B cell (primary cell): ENCODE results near the gene TBK1. TPM values are rescaled to one million over a fixed set of nuclear protein-coding genes. Genes with fewer than 3 reads are reported as not detected.

Source experiments
- ATAC-seq: fragments of 200-7000 bp; cut with Tn5 transposase; one replicate; pipeline ENCODE4 v1.10.0; 2021; ENCODE audit warnings: low read depth, mild to moderate bottlenecking, moderate number of reproducible peaks, moderate library complexity
- CTCF ChIA-PET: fragments of 350-600 bp; sonication (Branson Sonifier 250); formaldehyde crosslinking; loops from one replicate; lab custom pipeline; 2021; ENCODE audit warnings: antibody characterized with exemption, inconsistent platforms; lab: Charles Lee
- POLR2A ChIA-PET: fragments of 350-600 bp; sonication (Branson Sonifier 250); formaldehyde crosslinking; loops from one replicate; lab custom pipeline; 2021; ENCODE audit warnings: antibody characterized with exemption; lab: Charles Lee
- DNase-seq: peaks from one replicate; pipeline ENCODE4 v3.0.0; 2013
- H2AFZ ChIP-seq: 2 replicates; pipeline ENCODE4 v1.6.1; 2012; ENCODE audit warnings: mild to moderate bottlenecking, low read depth, low read length; ENCODE audit not compliant: insufficient read depth, poor library complexity, severe bottlenecking
- H3K27ac ChIP-seq, 2 donors: 1 replicate in 1 of 2; 2 replicates in 1 of 2; pipeline ENCODE4 v1.5.1; 2012 to 2013; ENCODE audit warnings: low read length in 2 of 2, mild to moderate bottlenecking in 2 of 2, moderate library complexity in 1 of 2
- H3K27me3 ChIP-seq, 4 experiments: fragments of 200-600 bp in 1 of 4; sonication (generic) in 1 of 4; replicated peaks in 1 of 4; 1 replicate in 2 of 4; 2 replicates in 2 of 4; pipeline versions ENCODE4 v1.6.1 to v1.7.0; 2013 to 2016; ENCODE audit warnings: low read length in 3 of 4, mild to moderate bottlenecking in 2 of 4, mixed read lengths in 1 of 4, moderate library complexity in 1 of 4; ENCODE audit not compliant: insufficient read depth in 4 of 4, control insufficient read depth in 3 of 4; ENCODE audit errors: control extremely low read depth in 1 of 4
- H3K36me3 ChIP-seq, 2 experiments: replicated peaks in 1 of 2; 1 replicate in 1 of 2; 2 replicates in 1 of 2; pipeline versions ENCODE4 v1.6.1 to v1.7.1; 2013; ENCODE audit warnings: low read length in 1 of 2; ENCODE audit not compliant: insufficient read depth in 2 of 2, control insufficient read depth in 1 of 2; ENCODE audit errors: control extremely low read depth in 1 of 2, extremely low read depth in 1 of 2
- H3K4me1 ChIP-seq, 2 donors: fragments of 200-600 bp in 1 of 2; sonication (generic) in 1 of 2; 1 replicate in 1 of 2; 2 replicates in 1 of 2; pipeline versions ENCODE4 v1.5.1 to v1.6.1; 2013 to 2017; ENCODE audit warnings: low read length in 2 of 2; ENCODE audit not compliant: control insufficient read depth in 2 of 2, insufficient read depth in 2 of 2
- H3K4me2 ChIP-seq: replicated peaks from 2 replicates; pipeline ENCODE3; 2012; ENCODE audit warnings: mild to moderate bottlenecking, low read depth, low read length; ENCODE audit not compliant: poor library complexity, severe bottlenecking
- H3K4me3 ChIP-seq, 5 experiments: fragments of 200-600 bp in 1 of 5; sonication (generic) in 1 of 5; 1 replicate in 3 of 5; 2 replicates in 2 of 5; pipeline versions ENCODE4 v1.5.1 to v1.7.0; 2011 to 2016; ENCODE audit warnings: low read length in 4 of 5, mild to moderate bottlenecking in 4 of 5, low read depth in 2 of 5, control low read depth in 1 of 5, moderate library complexity in 1 of 5; ENCODE audit not compliant: insufficient read depth in 1 of 5; ENCODE audit errors: control extremely low read depth in 1 of 5, extremely low read depth in 1 of 5
- H3K79me2 ChIP-seq: fragments of 200-600 bp; sonication (generic); one replicate; pipeline ENCODE4 v1.6.0; 2016; ENCODE audit warnings: low read length; ENCODE audit not compliant: control insufficient read depth, insufficient read depth
- H3K9ac ChIP-seq: fragments of 200-600 bp; sonication (generic); 2 replicates; pipeline ENCODE4 v1.6.1; 2017; ENCODE audit warnings: mild to moderate bottlenecking, low read length, moderate library complexity
- H3K9me3 ChIP-seq, 3 donors: one replicate each; pipeline versions ENCODE4 v1.6.1 to v1.7.1; 2013; ENCODE audit warnings: low read length in 2 of 3; ENCODE audit not compliant: control insufficient read depth in 2 of 3, insufficient read depth in 1 of 3; ENCODE audit errors: control extremely low read depth in 1 of 3
- H4K20me1 ChIP-seq: 2 replicates; pipeline ENCODE4 v1.6.0; 2012; ENCODE audit warnings: mild to moderate bottlenecking, low read length; ENCODE audit not compliant: insufficient read depth, control insufficient read depth, poor library complexity, severe bottlenecking
- H3K27ac Mint-ChIP-seq: one replicate; pipeline ENCODE4 v1.8.0; 2021; ENCODE audit warnings: mixed read lengths
- H3K27me3 Mint-ChIP-seq: one replicate; pipeline ENCODE4 v1.8.0; 2021; ENCODE audit warnings: mixed read lengths
- H3K4me1 Mint-ChIP-seq: one replicate; pipeline ENCODE4 v1.8.0; 2021; ENCODE audit warnings: mixed read lengths
- H3K4me3 Mint-ChIP-seq: one replicate; pipeline ENCODE4 v1.8.0; 2021; ENCODE audit warnings: mixed read lengths
- H3K9me3 Mint-ChIP-seq: one replicate; pipeline ENCODE4 v1.8.0; 2022; ENCODE audit warnings: mixed read lengths; ENCODE audit not compliant: insufficient read depth
- CTCF ChIP-seq: fragments of 200-600 bp; IDR thresholded peaks from one replicate; pipeline ENCODE4 v1.8.0; 2022; ENCODE audit warnings: antibody characterized with exemption, mild to moderate bottlenecking
- EZH2 ChIP-seq: IDR thresholded peaks from 2 replicates; pipeline ENCODE4 v1.6.1; 2012; ENCODE audit warnings: borderline replicate concordance, low read depth, mild to moderate bottlenecking, moderate library complexity, low read length; ENCODE audit not compliant: insufficient read depth, poor library complexity, severe bottlenecking
- WGBS: methylation state at CpG from one replicate; pipeline ENCODE4 v1.1.5; 2013; ENCODE audit warnings: missing lambda C conversion rate; ENCODE audit not compliant: insufficient coverage; 5-methylcytosine and 5-hydroxymethylcytosine counted together
- intact Hi-C: fragments of 100-400 bp; cut with micrococcal nuclease; formaldehyde crosslinking; loops from one replicate; pipeline ENCODE4 v1.10.0; 2022
- polyA plus RNA-seq: library from polyadenylated mRNA; depleted of rRNA; stranded (reverse); fragments of >200 nt; gene quantifications from 2 replicates; pipeline ENCODE4 v1.2.3, GENCODE V29; 2012
- total RNA-seq, 2 donors: library from RNA; stranded (reverse); fragments of 120-200 nt in 1 of 2; gene quantifications; 1 replicate in 1 of 2; 2 replicates in 1 of 2; pipeline versions ENCODE4 v1.2.3 to v1.2.4, GENCODE V29; 2013 to 2022

The TBK1 gene
- total and polyA plus RNA-seq, 2 donors (not counting 1 experiment from before 2014, with no cell fraction given), result 10.4 to 46.9 TPM

- H3K4me2 ChIP-seq, result no peak overlapping the region
- H3K9me3 Mint-ChIP-seq, result no peaks in the 10 kb centered on the region
- H2AFZ ChIP-seq, result no peak overlapping the region
- ATAC-seq (no peak), DNase-seq (no peak)
- H3K9ac ChIP-seq, result no peak overlapping the region
- TF ChIP-seq CTCF (no peak), EZH2 (no peak)
- no peak overlapping the region for H3K4me3 ChIP-seq
- no peaks in the 10 kb centered on the region for H3K27me3 ChIP-seq
- no peaks in the 10 kb centered on the region for H3K9me3 ChIP-seq
- H3K27ac ChIP-seq, result no peak overlapping the region
- H3K4me1 Mint-ChIP-seq, result no peaks in the 10 kb centered on the region
- no peak overlapping the region for H3K27ac Mint-ChIP-seq
- no peaks in the 10 kb centered on the region for H3K4me1 ChIP-seq
- CTCF ChIA-PET, result no interaction called here
- H4K20me1 ChIP-seq, result no peaks in the 10 kb centered on the region
- 100% methylated on average over 1 of the region's 2 CpGs for WGBS
- no peaks in the 10 kb centered on the region for H3K27me3 Mint-ChIP-seq
- H3K79me2 ChIP-seq, result no peaks in the 10 kb centered on the region
- peaks cover 19 to 71% of the 10 kb centered on the region in 2 experiments for H3K36me3 ChIP-seq
- H3K4me3 Mint-ChIP-seq, result no peak overlapping the region
- POLR2A ChIA-PET, result no interaction called here
- intact Hi-C loops, result no loop called here
These were observed 21.0 kb upstream of the TBK1 start for GRCh38 chr12:64430886-64431285.

GRCh38 chr12:64431791-64432190 is 20.1 kb upstream of the TBK1 start:
- Histone ChIP-seq H3K4me3 (no peak overlapping the region), H4K20me1 (no peaks in the 10 kb centered on the region), H3K4me1 (no peaks in the 10 kb centered on the region), H3K9ac (no peak overlapping the region), H3K36me3 (peaks cover 15 to 65% of the 10 kb centered on the region in 2 experiments), H3K4me2 (no peak overlapping the region), H3K27me3 (no peaks in the 10 kb centered on the region), H3K79me2 (no peaks in the 10 kb centered on the region), H3K9me3 (no peaks in the 10 kb centered on the region), H3K27ac (no peak overlapping the region), H2AFZ (no peak overlapping the region)
- no peak for TF ChIP-seq CTCF
- TF ChIP-seq EZH2, result no peak
- Mint-ChIP-seq H3K4me1 (no peaks in the 10 kb centered on the region), H3K27me3 (no peaks in the 10 kb centered on the region), H3K4me3 (no peak overlapping the region), H3K9me3 (no peaks in the 10 kb centered on the region), H3K27ac (no peak overlapping the region)
- intact Hi-C loops, result no loop called here
- DNase-seq, result no peak
- CTCF ChIA-PET, result interaction anchor here (0.6 kb wide), 1 partner anchor 9 kb away, joined by 3 read pairs; no protein-coding TSS in a partner anchor
- ATAC-seq, result no peak
- WGBS, result no CpG with 5 or more reads among the region's 4 CpGs
- POLR2A ChIA-PET, result no interaction called here
